HG03457 (cell line): ENCODE results near the gene IGLON5.

Experiments used
- ATAC-seq: cut with Tn5 transposase; IDR thresholded peaks from one replicate; pipeline ENCODE4 v1.9.1; 2021; ENCODE audit warnings: moderate number of reproducible peaks; ENCODE audit not compliant: unreplicated experiment

IGLON5 gene

DNA sequence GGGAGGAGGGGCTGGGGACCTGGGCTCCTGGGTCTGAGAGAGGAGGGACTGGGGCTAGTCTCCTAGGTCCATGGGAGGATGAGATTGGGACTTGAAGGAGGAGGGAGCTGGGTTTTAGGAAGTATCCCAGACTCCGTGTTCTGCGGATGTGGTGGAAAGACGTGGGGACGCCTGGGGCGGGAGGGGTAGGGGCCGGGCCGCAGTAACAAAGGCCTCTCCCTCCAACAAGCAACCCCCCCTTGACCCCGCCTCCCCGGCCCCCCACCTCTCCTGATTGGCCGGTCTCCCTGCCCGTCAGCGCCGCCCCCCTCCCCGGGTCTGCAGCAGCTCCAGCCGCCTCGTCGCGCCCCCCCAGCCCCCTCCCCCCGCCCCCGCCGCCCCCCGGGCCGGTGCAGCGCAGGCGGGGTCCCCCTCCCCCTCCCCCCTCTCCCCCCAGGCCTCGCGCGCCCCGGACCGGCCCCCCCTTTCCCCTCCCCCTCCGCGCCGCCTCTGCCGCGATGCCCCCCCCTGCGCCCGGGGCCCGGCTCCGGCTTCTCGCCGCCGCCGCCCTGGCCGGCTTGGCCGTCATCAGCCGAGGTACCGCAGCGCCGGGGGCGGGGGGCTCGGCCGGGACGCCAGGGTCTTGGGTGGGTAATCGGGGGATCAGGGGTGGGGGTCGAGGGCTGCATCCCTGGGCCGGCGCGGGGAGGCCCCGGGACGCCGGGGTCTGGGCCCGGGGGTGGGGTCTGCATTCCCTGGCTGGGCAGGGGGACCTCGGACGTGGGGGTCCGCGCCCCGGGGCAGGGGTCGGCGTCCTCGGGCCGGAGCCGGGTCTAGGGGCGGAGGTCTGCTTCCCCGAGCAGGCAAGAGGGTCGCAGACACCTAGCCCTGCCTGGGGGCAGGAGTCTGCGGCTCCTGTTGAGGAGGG is at the start of gene IGLON5:
Gene IGLON5, plus strand, starts transcription at position 294 of the 907 bp plus-strand sequence. Its CDS starts 204 bp downstream, at position 498.
- no peak for ATAC-seq

- ATAC-seq, result no peak
Measured at GRCh38 chr19:51263808-51264207, 47.6 kb upstream of the IGLON5 start.

GRCh38 chr19:51271067-51271466 is 40.4 kb upstream of the IGLON5 start:
- ATAC-seq, result no peak

GRCh38 chr19:51272183-51272810 is 39.1 kb upstream of the IGLON5 start:
- no peak for ATAC-seq

GRCh38 chr19:51274049-51274770 is 37.2 kb upstream of the IGLON5 start:
- no peak for ATAC-seq

DNA sequence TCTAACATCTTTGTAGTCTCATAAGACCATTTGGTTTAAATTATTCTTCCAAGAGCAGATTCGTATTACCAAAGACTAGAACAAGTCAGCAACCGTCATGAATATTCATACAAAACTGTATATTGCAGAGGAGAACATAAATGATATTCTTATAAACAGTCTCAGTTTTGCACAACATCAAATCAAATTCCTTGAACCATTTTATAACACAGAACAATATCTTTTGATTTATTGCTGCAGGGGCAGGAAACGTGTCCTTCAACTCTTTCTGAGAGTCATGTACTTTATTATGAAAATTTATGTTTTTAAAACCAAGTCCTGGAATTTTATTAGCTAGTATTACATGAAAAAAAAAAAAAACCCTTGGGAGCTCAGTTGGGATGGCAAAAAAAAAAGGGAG is 34.3 kb upstream of the IGLON5 start:
- ATAC-seq, result no peak

DNA sequence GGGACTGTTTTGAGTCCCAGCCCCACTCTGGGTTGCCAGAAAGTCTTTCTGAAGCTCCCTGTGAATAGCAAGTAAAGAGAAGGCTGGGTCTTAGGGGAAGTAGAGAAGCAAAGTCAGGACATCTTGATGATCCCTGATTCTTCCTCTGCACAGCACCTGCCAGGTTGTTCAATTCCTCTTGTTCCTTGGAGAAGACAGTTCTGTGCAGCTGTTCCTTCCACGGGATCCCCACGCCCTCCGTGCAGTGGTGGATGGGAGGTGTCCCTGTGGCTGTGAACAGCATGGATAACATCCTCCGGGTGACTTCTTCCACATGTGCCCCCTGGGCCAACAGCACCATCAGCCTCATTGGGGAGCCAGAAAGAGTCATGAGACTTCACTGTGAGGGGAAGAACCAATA is 29.1 kb upstream of the IGLON5 start:
- no peak for ATAC-seq

DNA sequence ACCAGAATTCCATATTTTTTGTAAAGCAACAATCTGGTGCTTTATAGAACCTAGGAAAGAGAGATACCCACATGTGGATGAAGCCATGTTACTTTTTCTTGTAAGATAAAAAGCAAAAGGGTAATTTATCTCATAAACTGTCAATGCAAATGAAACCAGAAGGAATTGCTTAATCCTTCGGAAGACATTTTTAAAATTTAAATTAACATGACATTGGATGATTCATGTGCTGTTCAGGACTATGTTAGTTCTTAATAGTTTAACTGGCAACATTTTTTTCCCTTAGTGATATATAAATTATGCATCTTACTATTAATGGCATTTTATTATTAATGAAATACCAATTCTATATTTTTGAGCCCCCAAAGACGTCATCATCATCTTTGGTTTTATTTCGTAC is 25.8 kb upstream of the IGLON5 start:
- no peak for ATAC-seq

DNA sequence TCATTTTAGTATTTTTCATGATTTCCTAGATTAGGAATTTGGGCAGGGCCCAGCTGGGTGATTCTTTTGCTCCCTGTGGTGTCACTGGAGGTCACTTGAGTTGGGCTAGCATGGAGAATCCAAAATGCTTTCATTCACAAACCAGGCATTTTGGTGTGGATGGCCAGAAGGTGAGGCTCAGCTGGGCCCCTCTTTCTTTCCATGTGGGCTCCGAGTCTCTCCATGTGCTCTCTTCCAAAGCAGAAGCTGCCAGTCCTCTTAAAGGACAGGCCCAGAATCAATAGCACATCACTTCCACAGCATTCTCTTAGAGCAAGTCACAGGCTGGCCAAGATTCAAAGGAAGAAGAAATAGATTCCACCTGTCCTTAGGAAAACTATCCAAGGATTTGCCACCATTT is 21.8 kb upstream of the IGLON5 start:
- no peak for ATAC-seq

- ATAC-seq, result no peak
Measured at GRCh38 chr19:51292971-51293370, 18.5 kb upstream of the IGLON5 start.

- ATAC-seq, result no peak
Measured at GRCh38 chr19:51293571-51294210, 17.8 kb upstream of the IGLON5 start.

- ATAC-seq, result no peak
Measured at GRCh38 chr19:51294211-51294976, 17.1 kb upstream of the IGLON5 start.

DNA sequence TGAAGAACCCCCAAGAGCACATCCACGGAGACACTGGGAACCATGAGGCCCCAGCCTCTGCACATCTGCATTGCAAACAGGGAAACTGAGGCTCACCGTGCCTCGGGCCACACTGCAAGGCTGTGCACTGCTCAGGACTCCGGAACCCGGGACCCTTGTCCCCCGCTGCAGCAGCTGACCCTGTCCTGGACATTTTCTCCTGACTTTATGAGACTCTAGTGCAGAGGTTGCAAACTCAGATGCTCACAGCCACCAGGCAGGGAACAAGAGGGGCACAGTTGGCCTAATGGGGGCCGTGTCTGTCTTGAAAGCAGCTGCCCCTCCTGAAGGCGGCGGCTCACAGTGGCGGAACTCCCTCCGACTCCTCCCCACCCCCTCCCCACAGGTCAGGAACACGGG is 16.5 kb upstream of the IGLON5 start:
- ATAC-seq, result no peak

GRCh38 chr19:51295382-51296126 is 15.9 kb upstream of the IGLON5 start:
- ATAC-seq, result no peak

- ATAC-seq, result no peak
Measured at GRCh38 chr19:51296336-51297093, 14.9 kb upstream of the IGLON5 start.

- no peak for ATAC-seq
Measured at GRCh38 chr19:51297406-51297805, 14.0 kb upstream of the IGLON5 start.

- no peak for ATAC-seq
Measured at GRCh38 chr19:51301266-51301665, 10.2 kb upstream of the IGLON5 start.

GRCh38 chr19:51305479-51305878 is 6.0 kb upstream of the IGLON5 start:
- no peak for ATAC-seq

GRCh38 chr19:51316688-51317087 is 5.2 kb downstream of the IGLON5 start:
- ATAC-seq, result no peak
